H1 (cell line): ENCODE data around the gene POLD4. TPM values are rescaled to one million over a fixed set of nuclear protein-coding genes. Genes with fewer than 3 reads are reported as not detected.
A peak's percentile ranks its signal among the peaks of the same experiment; 100 is the strongest.

Experiments
- EP300 ChIP-seq, 2 experiments: IDR thresholded peaks; 1 replicate in 1 of 2; 2 replicates in 1 of 2; pipeline ENCODE4 v1.6.1; 2011 to 2012; ENCODE audit warnings: low read depth in 2 of 2, low read length in 2 of 2, mild to moderate bottlenecking in 2 of 2, borderline replicate concordance in 1 of 2, inconsistent platforms in 1 of 2, moderate library complexity in 1 of 2
- JUND ChIP-seq: IDR thresholded peaks from 2 replicates; pipeline ENCODE4 v1.6.1; 2011; ENCODE audit warnings: mild to moderate bottlenecking, improper control_type of control experiment, low read length
- SIN3A ChIP-seq, 2 experiments: IDR thresholded peaks in 1 of 2; conservative IDR thresholded peaks in 1 of 2; 2 replicates each; pipeline ENCODE4 v1.6.1; 2011 to 2012; ENCODE audit warnings: low read length in 2 of 2, improper control_type of control experiment in 1 of 2, low read depth in 1 of 2, mild to moderate bottlenecking in 1 of 2
- TAF7 ChIP-seq: optimal IDR thresholded peaks from 2 replicates; pipeline ENCODE3; 2011; ENCODE audit warnings: low read depth, mild to moderate bottlenecking, inconsistent platforms, low read length, moderate library complexity, borderline replicate concordance
- YY1 ChIP-seq: IDR thresholded peaks from 2 replicates; pipeline ENCODE4 v1.6.1; 2011; ENCODE audit warnings: low read depth, mild to moderate bottlenecking, low read length
- polyA plus RNA-seq, 7 experiments: library from polyadenylated mRNA; depleted of rRNA in 3 of 7; stranded (reverse) in 5 of 7; unstranded in 2 of 7; fragments of >200 nt in 5 of 7; fragments of 200-250 nt in 2 of 7; gene quantifications; 1 replicate in 5 of 7; 2 replicates in 1 of 7; 4 replicates in 1 of 7; pipeline versions ENCODE4 v1.2.1 to v1.2.3, GENCODE V29; 2011 to 2013; ENCODE audit warnings: missing spikeins in 2 of 7, mixed read lengths in 2 of 7
- total RNA-seq: library from RNA; stranded (reverse); fragmentation: NEBNext Ultra II Directional; extraction: Animal tissue kit (Norgen Biotek cat#: 25700); gene quantifications from 2 replicates; pipeline ENCODE4 v1.2.1, GENCODE V29; 2021
- TF ChIP-seq, protein P1 (sequence below): IDR thresholded peaks from 2 replicates; pipeline ENCODE4 v1.6.1; 2011; ENCODE audit warnings: low read length, improper control_type of control experiment
- TF ChIP-seq, protein P2 (sequence below), 3 experiments: IDR thresholded peaks; 1 replicate in 2 of 3; 2 replicates in 1 of 3; pipeline versions ENCODE4 v1.5.1 to v1.6.1; 2011; ENCODE audit warnings: low read length in 3 of 3, mild to moderate bottlenecking in 3 of 3, inconsistent platforms in 2 of 3, low read depth in 1 of 3, moderate library complexity in 1 of 3; ENCODE audit not compliant: insufficient read depth in 1 of 3; ENCODE audit errors: control extremely low read depth in 1 of 3

The POLD4 gene
- total and polyA plus RNA-seq, 2 of the 8 experiments (the other 6 are each of a cell fraction or from before 2014, with no cell fraction given) = 21.2 to 46.7 TPM

GRCh38 chr11:67356864-67357561 is 3.7 kb upstream of the POLD4 start (continued):
- TF ChIP-seq, protein P1, sequence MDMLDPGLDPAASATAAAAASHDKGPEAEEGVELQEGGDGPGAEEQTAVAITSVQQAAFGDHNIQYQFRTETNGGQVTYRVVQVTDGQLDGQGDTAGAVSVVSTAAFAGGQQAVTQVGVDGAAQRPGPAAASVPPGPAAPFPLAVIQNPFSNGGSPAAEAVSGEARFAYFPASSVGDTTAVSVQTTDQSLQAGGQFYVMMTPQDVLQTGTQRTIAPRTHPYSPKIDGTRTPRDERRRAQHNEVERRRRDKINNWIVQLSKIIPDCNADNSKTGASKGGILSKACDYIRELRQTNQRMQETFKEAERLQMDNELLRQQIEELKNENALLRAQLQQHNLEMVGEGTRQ = no peak
- TF ChIP-seq YY1 = peak; percentile 51; the same call in 1 of the 2 replicates
- TF ChIP-seq JUND = peak; percentile 36; the same call in 1 of the 2 replicates
- 0 out of 3 replicates have a peak, but pooled peaks of 1 of the 2 experiments have one; percentile 26 for TF ChIP-seq EP300 (IDR thresholded peaks at IDR 0.05; ENCODE audit: borderline replicate concordance in 1 of 2, low read depth in 2 of 2, low read length in 2 of 2)
- TF ChIP-seq, protein P2, sequence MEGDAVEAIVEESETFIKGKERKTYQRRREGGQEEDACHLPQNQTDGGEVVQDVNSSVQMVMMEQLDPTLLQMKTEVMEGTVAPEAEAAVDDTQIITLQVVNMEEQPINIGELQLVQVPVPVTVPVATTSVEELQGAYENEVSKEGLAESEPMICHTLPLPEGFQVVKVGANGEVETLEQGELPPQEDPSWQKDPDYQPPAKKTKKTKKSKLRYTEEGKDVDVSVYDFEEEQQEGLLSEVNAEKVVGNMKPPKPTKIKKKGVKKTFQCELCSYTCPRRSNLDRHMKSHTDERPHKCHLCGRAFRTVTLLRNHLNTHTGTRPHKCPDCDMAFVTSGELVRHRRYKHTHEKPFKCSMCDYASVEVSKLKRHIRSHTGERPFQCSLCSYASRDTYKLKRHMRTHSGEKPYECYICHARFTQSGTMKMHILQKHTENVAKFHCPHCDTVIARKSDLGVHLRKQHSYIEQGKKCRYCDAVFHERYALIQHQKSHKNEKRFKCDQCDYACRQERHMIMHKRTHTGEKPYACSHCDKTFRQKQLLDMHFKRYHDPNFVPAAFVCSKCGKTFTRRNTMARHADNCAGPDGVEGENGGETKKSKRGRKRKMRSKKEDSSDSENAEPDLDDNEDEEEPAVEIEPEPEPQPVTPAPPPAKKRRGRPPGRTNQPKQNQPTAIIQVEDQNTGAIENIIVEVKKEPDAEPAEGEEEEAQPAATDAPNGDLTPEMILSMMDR (IDR thresholded peaks at IDR 0.05; ENCODE audit: control extremely low read depth in 1 of 3, insufficient read depth in 1 of 3, low read depth in 1 of 3, low read length in 3 of 3) = peak; percentile 78 to 99 (median 94)
- TF ChIP-seq SIN3A (conservative IDR thresholded peaks at IDR 0.05 in 1 of 2, IDR thresholded peaks at IDR 0.05 in 1 of 2; ENCODE audit: low read depth in 1 of 2, low read length in 2 of 2) = peak; percentile 55 to 71; a peak in 2 of 4 replicates
- TF ChIP-seq TAF7 = peak; percentile 43
